Activated CD4-positive, CD25-positive, alpha-beta regulatory T cell treated with anti-CD3 and anti-CD28 coated beads, Interleukin-2, amount 50 U/mL, for 72 hours (primary cell): ENCODE data around the gene DNAJC21.
"Not testable (repeated sequence)": the region's sequence is repeated elsewhere in the genome, so short reads cannot be mapped to it uniquely, and the experiment has no call there.

Source experiments
- DNase-seq: peaks from one replicate; pipeline ENCODE4 v3.0.0; 2021

Gene DNAJC21

GRCh38 chr5:34929134-34929719 is at the start of gene DNAJC21:
Gene DNAJC21, plus strand, starts transcription at chr5:34929559. Its CDS starts 261 bp downstream, at chr5:34929820.
- peak; percentile 98 for DNase-seq

- DNase-seq = no peak
Measured at GRCh38 chr5:34881246-34881645, 48.1 kb upstream of the DNAJC21 start.

GRCh38 chr5:34886392-34887119 is 42.8 kb upstream of the DNAJC21 start:
- DNase-seq = no peak

GRCh38 chr5:34889394-34889793 is 40.0 kb upstream of the DNAJC21 start:
- no peak for DNase-seq

GRCh38 chr5:34891981-34892380 is 37.4 kb upstream of the DNAJC21 start:
- DNase-seq = no peak

- no peak for DNase-seq
Measured at GRCh38 chr5:34892414-34892813, 36.9 kb upstream of the DNAJC21 start.

- no peak for DNase-seq
Measured at GRCh38 chr5:34894716-34895115, 34.6 kb upstream of the DNAJC21 start.

- DNase-seq = no peak
Measured at GRCh38 chr5:34895641-34896419, 33.5 kb upstream of the DNAJC21 start.

- DNase-seq = no peak
Measured at GRCh38 chr5:34897646-34898045, 31.7 kb upstream of the DNAJC21 start.

GRCh38 chr5:34898258-34898895 is 31.0 kb upstream of the DNAJC21 start:
- DNase-seq = peak; percentile 37

GRCh38 chr5:34899066-34899465 is 30.3 kb upstream of the DNAJC21 start:
- DNase-seq = no peak

- no peak for DNase-seq
Measured at GRCh38 chr5:34900652-34901051, 28.7 kb upstream of the DNAJC21 start.

- DNase-seq = no peak
Measured at GRCh38 chr5:34903260-34903659, 26.1 kb upstream of the DNAJC21 start.

- no peak for DNase-seq
Measured at GRCh38 chr5:34905564-34905963, 23.8 kb upstream of the DNAJC21 start.

- DNase-seq = no peak
Measured at GRCh38 chr5:34913072-34913471, 16.3 kb upstream of the DNAJC21 start.

- peak; percentile 49 for DNase-seq
Measured at GRCh38 chr5:34914671-34915138, 14.7 kb upstream of the DNAJC21 start.

- peak; percentile 93 for DNase-seq
Measured at GRCh38 chr5:34915139-34915855, 14.1 kb upstream of the DNAJC21 start, which contains the start of the genes BRIX1 and RAD1. Gene BRIX1, plus strand, starts transcription at chr5:34915711. Its CDS starts 28 bp downstream, at chr5:34915739. Gene RAD1, minus strand, starts transcription at chr5:34915504. Its CDS starts 612 bp downstream, at chr5:34914892.

GRCh38 chr5:34915856-34916192 is 13.5 kb upstream of the DNAJC21 start:
- DNase-seq = no peak

GRCh38 chr5:34916518-34916917 is 12.8 kb upstream of the DNAJC21 start:
- DNase-seq = no peak

GRCh38 chr5:34918025-34918424 is 11.3 kb upstream of the DNAJC21 start:
- no peak for DNase-seq

- no peak for DNase-seq
Measured at GRCh38 chr5:34919077-34919476, 10.3 kb upstream of the DNAJC21 start.

- not testable (repeated sequence) for DNase-seq
Measured at GRCh38 chr5:34923256-34923655, 6.1 kb upstream of the DNAJC21 start.
